K562 (cell line): ENCODE data around the gene ASPHD2. TPM values are rescaled to one million over a fixed set of nuclear protein-coding genes. Genes with fewer than 3 reads are reported as not detected.
A peak's percentile ranks its signal among the peaks of the same experiment; 100 is the strongest.

Experiments
- ATAC-seq: fragments of 200-7000 bp; cut with Tn5 transposase; 3 replicates; pipeline ENCODE4 v1.9.1; 2020; ENCODE audit warnings: moderate library complexity
- BruUV-seq: library from RNA; stranded (reverse); fragments of 400-500 nt; replicated peaks from 2 replicates; lab custom pipeline; 2021; lab: Mats Ljungman, UMichigan
- CTCF ChIA-PET: fragments of 300-600 bp; formaldehyde crosslinking; extraction: SDS; loops from one replicate; lab custom pipeline; 2021; ENCODE audit warnings: low intra/inter-chr PET ratio; lab: Yijun Ruan, JAX
- POLR2A ChIA-PET: fragments of 300-600, 350-650 bp; sonication (Branson Sonifier 250); formaldehyde crosslinking; extraction: SDS; loops from one replicate; lab custom pipeline; 2021; ENCODE audit warnings: antibody characterized with exemption, inconsistent platforms; lab: Yijun Ruan, JAX
- DNase-seq, 4 experiments: peaks; one replicate each; pipeline versions ENCODE4 v3.0.0 to v3.0.0-alpha.2; 2011 to 2018; ENCODE audit warnings: low spot score in 3 of 4, mixed read lengths in 3 of 4; ENCODE audit errors: extremely low read depth in 1 of 4
- FAIRE-seq: peaks from 2 replicates; lab custom pipeline; 2011; peaks lifted over from hg19 to GRCh38; lab: Jason Lieb, UNC
- H2AFZ ChIP-seq: 2 replicates; pipeline ENCODE4 v1.6.0; 2011; ENCODE audit warnings: low read depth, low read length, control low read depth, inconsistent platforms
- H3K27ac ChIP-seq: fragments of 200-600 bp; 3 replicates; pipeline ENCODE4 v1.8.0; 2011; ENCODE audit warnings: low read depth, mild to moderate bottlenecking, control low read depth, inconsistent platforms, low read length, moderate library complexity, mixed read lengths; ENCODE audit errors: extremely low read depth
- H3K27me3 ChIP-seq, 2 experiments: fragments of 300-600 bp in 1 of 2; 2 replicates in 1 of 2; 3 replicates in 1 of 2; pipeline versions ENCODE4 v1.6.0 to v1.8.0; 2011; ENCODE audit warnings: inconsistent platforms in 2 of 2, low read length in 2 of 2, mild to moderate bottlenecking in 1 of 2, mixed read lengths in 1 of 2, moderate library complexity in 1 of 2; ENCODE audit not compliant: control insufficient read depth in 2 of 2, insufficient read depth in 2 of 2
- H3K36me3 ChIP-seq: fragments of 300-600 bp; 3 replicates; pipeline ENCODE4 v1.8.0; 2011; ENCODE audit warnings: mild to moderate bottlenecking, low read length, inconsistent platforms; ENCODE audit not compliant: control insufficient read depth, insufficient read depth
- H3K4me1 ChIP-seq, 2 experiments: fragments of 200-600 bp in 1 of 2; replicated peaks in 1 of 2; 2 replicates in 1 of 2; 3 replicates in 1 of 2; pipeline versions ENCODE4 v1.5.1 to v1.8.0; 2011; ENCODE audit warnings: inconsistent platforms in 2 of 2, low read length in 2 of 2, mild to moderate bottlenecking in 1 of 2, mixed read lengths in 1 of 2, moderate library complexity in 1 of 2; ENCODE audit not compliant: control insufficient read depth in 2 of 2, insufficient read depth in 2 of 2
- H3K4me2 ChIP-seq: 2 replicates; pipeline ENCODE4 v1.6.1; 2011; ENCODE audit warnings: low read length, control low read depth, inconsistent platforms, mixed read lengths; ENCODE audit not compliant: insufficient read depth
- H3K4me3 ChIP-seq: fragments of 200-600 bp; sonication (generic), shearing (Covaris generic); 2 replicates; pipeline ENCODE4 v1.5.1; 2016; ENCODE audit warnings: control low read depth, inconsistent platforms
- H3K79me2 ChIP-seq: fragments of 200-600 bp; 3 replicates; pipeline ENCODE4 v1.8.0; 2011; ENCODE audit warnings: low read length, inconsistent platforms; ENCODE audit not compliant: control insufficient read depth, insufficient read depth
- H3K9ac ChIP-seq, 2 experiments: 2 replicates each; pipeline versions ENCODE4 v1.6.0 to v1.6.1; 2011; ENCODE audit warnings: low read depth in 2 of 2, low read length in 2 of 2, control low read depth in 1 of 2, inconsistent platforms in 1 of 2, mild to moderate bottlenecking in 1 of 2, mixed read lengths in 1 of 2; ENCODE audit not compliant: insufficient read depth in 1 of 2
- H3K9me1 ChIP-seq: one replicate; pipeline ENCODE4 v1.6.0; 2011; ENCODE audit warnings: inconsistent platforms, mild to moderate bottlenecking, low read length, moderate library complexity; ENCODE audit not compliant: control insufficient read depth, insufficient read depth
- H3K9me3 ChIP-seq: replicated peaks from 2 replicates; pipeline ENCODE4 v1.5.1; 2011; ENCODE audit warnings: low read depth, low read length, inconsistent platforms; ENCODE audit not compliant: control insufficient read depth, insufficient read depth
- H4K20me1 ChIP-seq: replicated peaks from 2 replicates; pipeline ENCODE4 v1.6.1; 2011; ENCODE audit warnings: low read length, inconsistent platforms, mixed read lengths; ENCODE audit not compliant: control insufficient read depth, insufficient read depth
- BRF1 ChIP-seq: IDR thresholded peaks from 3 replicates; pipeline ENCODE4 v1.6.1; 2011; ENCODE audit warnings: borderline replicate concordance, mild to moderate bottlenecking; ENCODE audit not compliant: insufficient read length; ENCODE audit errors: extremely low read depth
- DEAF1 ChIP-seq: fragments of 450-650 bp; formaldehyde crosslinking; IDR thresholded peaks from 2 replicates; pipeline ENCODE4 v1.4.0; 2020; ENCODE audit warnings: mild to moderate bottlenecking, moderate library complexity
- HMBOX1 ChIP-seq: sonication (generic); IDR thresholded peaks from 2 replicates; pipeline ENCODE4 v1.6.1; 2016
- KDM1A ChIP-seq, 2 experiments: fragments of 450-650 bp; IDR thresholded peaks; 2 replicates each; pipeline ENCODE4 v1.6.1; 2016; ENCODE audit warnings: mild to moderate bottlenecking in 2 of 2
- RBFOX2 ChIP-seq: fragments of 200-400 bp; formaldehyde crosslinking; IDR thresholded peaks from 2 replicates; pipeline ENCODE4 v1.6.1; 2017; ENCODE audit warnings: low read depth, mild to moderate bottlenecking, low read length, moderate library complexity
- SOX6 ChIP-seq: fragments of 450-650 bp; IDR thresholded peaks from 2 replicates; pipeline ENCODE4 v1.6.1; 2014; ENCODE audit warnings: mild to moderate bottlenecking
- SPI1 ChIP-seq: IDR thresholded peaks from 2 replicates; pipeline ENCODE4 v1.6.1; 2011; ENCODE audit warnings: low read depth, low read length, control low read depth, borderline replicate concordance
- STAG1 ChIP-seq: sonication (generic); formaldehyde crosslinking; IDR thresholded peaks from 2 replicates; pipeline ENCODE4 v1.5.0; 2020; ENCODE audit warnings: missing genetic modification reagents, borderline replicate concordance
- ZNF79 ChIP-seq: fragments of 250-450 bp; sonication (Bioruptor Pico); IDR thresholded peaks from 2 replicates; pipeline ENCODE4 v1.4.0; 2020; ENCODE audit warnings: low read depth, mild to moderate bottlenecking, moderate library complexity
- WGBS: fragments of 100-300 bp; shearing (Covaris generic); methylation state at CpG from one replicate; pipeline ENCODE4 v1.1.6; 2016; ENCODE audit warnings: low coverage, mixed read lengths; ENCODE audit not compliant: insufficient coverage; ENCODE audit errors: missing lambda C conversion rate; 5-methylcytosine and 5-hydroxymethylcytosine counted together
- in situ Hi-C: fragments of 300-500 bp; cut with MboI; formaldehyde crosslinking; loops from 4 replicates; pipeline ENCODE4 v1.15.0; 2018; ENCODE audit warnings: inconsistent platforms, mixed read lengths
- intact Hi-C: fragments of 100-400 bp; cut with micrococcal nuclease; formaldehyde crosslinking; loops from 2 replicates; pipeline ENCODE4 v1.14.2; 2022
- polyA plus RNA-seq, 8 experiments: library from polyadenylated mRNA; depleted of rRNA in 4 of 8; stranded (reverse) in 5 of 8; unstranded in 3 of 8; fragments of >200 nt; fragmentation: Nextera tagmentation in 2 of 8; fragmentation: Illumina TruSeq in 1 of 8; extraction: Ambion mirVana in 2 of 8; extraction: Trizol in 1 of 8; gene quantifications; 2 replicates each; pipeline versions ENCODE4 v1.2.1 to v1.2.3, GENCODE V29; 2011 to 2014; ENCODE audit warnings: inconsistent platforms in 1 of 8, missing spikeins in 1 of 8
- total RNA-seq, 7 experiments: library from RNA; depleted of rRNA in 6 of 7; stranded (reverse); fragments of >200 nt in 6 of 7; fragmentation: Illumina TruSeq in 2 of 7; extraction: Trizol in 2 of 7; gene quantifications; 2 replicates each; pipeline versions ENCODE4 v1.2.1 to v1.2.3, GENCODE V29; 2011 to 2021; ENCODE audit warnings: low replicate concordance in 1 of 7

Gene ASPHD2
- total and polyA plus RNA-seq, 9 of the 15 experiments (the other 6 are each of a cell fraction or from before 2014, with no cell fraction given), result 0.18 to 0.64 (median 0.36) TPM

DNA sequence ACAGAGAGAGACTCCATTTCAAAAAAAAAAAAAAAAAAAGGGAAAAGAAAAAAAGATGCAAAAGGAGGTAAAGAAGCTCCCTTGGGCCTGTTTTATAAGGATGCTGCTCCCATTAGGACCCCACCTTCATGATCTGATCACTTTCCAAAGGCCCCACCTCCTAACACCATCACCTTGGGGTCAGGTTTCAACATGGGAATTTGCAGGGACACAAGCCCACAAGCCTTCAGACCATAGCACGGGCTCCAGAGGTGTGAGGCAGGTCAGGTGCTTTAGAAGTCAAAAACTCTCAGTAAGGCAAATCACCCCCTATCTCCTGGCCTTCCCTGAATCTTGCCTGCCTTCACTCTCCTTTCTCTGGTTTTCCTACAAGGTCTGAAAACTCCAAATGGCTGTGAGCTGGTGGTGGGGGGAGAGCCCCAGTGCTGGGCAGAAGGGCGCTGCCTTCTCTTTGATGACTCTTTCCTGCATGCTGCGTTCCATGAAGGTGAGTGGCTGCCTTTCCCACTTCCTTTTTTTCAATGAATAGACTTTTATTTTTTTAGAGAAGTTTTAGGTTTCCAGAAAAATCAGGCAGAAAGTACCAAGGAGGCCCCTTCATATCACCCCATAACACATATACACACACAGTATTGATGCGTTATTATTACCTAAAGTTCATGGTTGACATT, 13.2 kb downstream of the ASPHD2 start:
- Histone ChIP-seq H3K9me3 (no peaks in the 10 kb centered on the region), H2AFZ (no peak overlapping the region), H3K4me3 (no peak overlapping the region), H3K27me3 (no peaks in the 10 kb centered on the region), H3K36me3 (no peaks in the 10 kb centered on the region), H3K4me1 (peaks cover 0 to 3% of the 10 kb centered on the region in 2 experiments; a peak in 2 of 5 replicates), H3K9me1 (no peaks in the 10 kb centered on the region), H3K79me2 (no peaks in the 10 kb centered on the region), H3K4me2 (no peak overlapping the region), H3K27ac (no peak overlapping the region), H3K9ac (no peak overlapping the region), H4K20me1 (no peaks in the 10 kb centered on the region)
- WGBS, result 58% methylated on average over 4 of the region's 4 CpGs
- no TSS peak for BruUV-seq
- in situ Hi-C loops, result no loop called here
- intact Hi-C loops, result no loop called here
- TF ChIP-seq HMBOX1 (no peak), SOX6 (no peak), KDM1A (IDR thresholded peaks at IDR 0.05) (no peak), SPI1 (peak; percentile 76; the same call in 1 of the 2 replicates), BRF1 (no peak), RBFOX2 (no peak), DEAF1 (CRISPR knock-in tag) (no peak), STAG1 (no peak), ZNF79 (CRISPR knock-in tag) (no peak)
- FAIRE-seq (no peak), DNase-seq (no peak), ATAC-seq (no peak)
- CTCF ChIA-PET, result no interaction called here
- POLR2A ChIA-PET, result no interaction called here
